Dendritic cell treated with granulocyte-macrophage colony-stimulating factor and Interleukin-4, amounts not matched to agents 40 ng/mL and 50 ng/mL, for 4 days (primary cell): ENCODE measurements around the gene PTH1R.

ENCODE experiments used
- H3K27ac Mint-ChIP-seq: one replicate; pipeline ENCODE4 v1.8.0; 2022; ENCODE audit warnings: mild to moderate bottlenecking, mixed read lengths
- H3K27me3 Mint-ChIP-seq: one replicate; pipeline ENCODE4 v1.8.0; 2022; ENCODE audit warnings: mild to moderate bottlenecking, mixed read lengths
- H3K36me3 Mint-ChIP-seq: one replicate; pipeline ENCODE4 v1.8.0; 2022; ENCODE audit warnings: low read depth, mixed read lengths
- H3K4me1 Mint-ChIP-seq: one replicate; pipeline ENCODE4 v1.8.0; 2022; ENCODE audit warnings: low read depth, mixed read lengths
- H3K4me3 Mint-ChIP-seq: one replicate; pipeline ENCODE4 v1.8.0; 2022; ENCODE audit warnings: mild to moderate bottlenecking, moderate library complexity, mixed read lengths
- H3K9me3 Mint-ChIP-seq: one replicate; pipeline ENCODE4 v1.8.0; 2022; ENCODE audit warnings: mixed read lengths
- intact Hi-C: fragments of 100-400 bp; cut with micrococcal nuclease; formaldehyde crosslinking; loops from one replicate; pipeline ENCODE4 v1.15.0; 2022

Gene PTH1R

GRCh38 chr3:46878781-46879436, 1.4 kb downstream of the PTH1R start:
- Mint-ChIP-seq H3K36me3 (no peaks in the 10 kb centered on the region), H3K9me3 (no peaks in the 10 kb centered on the region), H3K4me3 (no peak overlapping the region), H3K27ac (no peak overlapping the region), H3K27me3 (peaks cover 70% of the 10 kb centered on the region), H3K4me1 (peaks cover 14% of the 10 kb centered on the region)
- intact Hi-C loops: no loop called here

- H3K4me1 Mint-ChIP-seq: peaks cover 14% of the 10 kb centered on the region
- H3K4me3 Mint-ChIP-seq: no peak overlapping the region
- intact Hi-C loops: no loop called here
- H3K9me3 Mint-ChIP-seq: no peaks in the 10 kb centered on the region
- H3K27ac Mint-ChIP-seq: no peak overlapping the region
- peaks cover 72% of the 10 kb centered on the region for H3K27me3 Mint-ChIP-seq
- no peaks in the 10 kb centered on the region for H3K36me3 Mint-ChIP-seq
Observed at GRCh38 chr3:46880884-46881595, 3.5 kb downstream of the PTH1R start.

GRCh38 chr3:46881596-46882376, 4.3 kb downstream of the PTH1R start:
- H3K27me3 Mint-ChIP-seq: peaks cover 78% of the 10 kb centered on the region
- peak overlapping the region; percentile 66 for H3K4me3 Mint-ChIP-seq

GRCh38 chr3:46882377-46883053, 5.0 kb downstream of the PTH1R start:
- H3K4me1 Mint-ChIP-seq: peaks cover 14% of the 10 kb centered on the region
- peak overlapping the region; percentile 68 for H3K4me3 Mint-ChIP-seq
- peaks cover 80% of the 10 kb centered on the region for H3K27me3 Mint-ChIP-seq
- no peaks in the 10 kb centered on the region for H3K36me3 Mint-ChIP-seq
- no peak overlapping the region for H3K27ac Mint-ChIP-seq
- intact Hi-C loops: no loop called here
- no peaks in the 10 kb centered on the region for H3K9me3 Mint-ChIP-seq

More at GRCh38 chr3:46881596-46882376, 4.3 kb downstream of the PTH1R start:
- no peaks in the 10 kb centered on the region for H3K9me3 Mint-ChIP-seq
- H3K4me1 Mint-ChIP-seq: peaks cover 14% of the 10 kb centered on the region
- H3K36me3 Mint-ChIP-seq: no peaks in the 10 kb centered on the region
- intact Hi-C loops: no loop called here
- no peak overlapping the region for H3K27ac Mint-ChIP-seq

GRCh38 chr3:46883054-46883829, 5.7 kb downstream of the PTH1R start:
- Mint-ChIP-seq H3K9me3 (no peaks in the 10 kb centered on the region), H3K4me3 (peak overlapping the region; percentile 68), H3K36me3 (no peaks in the 10 kb centered on the region), H3K27ac (no peak overlapping the region), H3K27me3 (peaks cover 79% of the 10 kb centered on the region), H3K4me1 (peaks cover 14% of the 10 kb centered on the region)
- intact Hi-C loops: no loop called here

GRCh38 chr3:46883830-46884185, 6.3 kb downstream of the PTH1R start:
- Mint-ChIP-seq H3K27me3 (peaks cover 80% of the 10 kb centered on the region), H3K36me3 (no peaks in the 10 kb centered on the region), H3K4me3 (no peak overlapping the region)

GRCh38 chr3:46884427-46884826, 6.9 kb downstream of the PTH1R start:
- Mint-ChIP-seq H3K9me3 (no peaks in the 10 kb centered on the region), H3K4me3 (no peak overlapping the region)

More at GRCh38 chr3:46883830-46884185, 6.3 kb downstream of the PTH1R start:
- intact Hi-C loops: no loop called here
- Mint-ChIP-seq H3K27ac (no peak overlapping the region), H3K4me1 (peaks cover 14% of the 10 kb centered on the region), H3K9me3 (no peaks in the 10 kb centered on the region)

GRCh38 chr3:46884929-46885328, 7.4 kb downstream of the PTH1R start:
- Mint-ChIP-seq H3K27me3 (peaks cover 79% of the 10 kb centered on the region), H3K27ac (no peak overlapping the region), H3K36me3 (no peaks in the 10 kb centered on the region), H3K9me3 (no peaks in the 10 kb centered on the region), H3K4me1 (peaks cover 14% of the 10 kb centered on the region), H3K4me3 (no peak overlapping the region)
- intact Hi-C loops: no loop called here

More at GRCh38 chr3:46884427-46884826, 6.9 kb downstream of the PTH1R start:
- H3K27me3 Mint-ChIP-seq: peaks cover 80% of the 10 kb centered on the region
- no peaks in the 10 kb centered on the region for H3K36me3 Mint-ChIP-seq
- H3K4me1 Mint-ChIP-seq: peaks cover 14% of the 10 kb centered on the region
- H3K27ac Mint-ChIP-seq: no peak overlapping the region
- intact Hi-C loops: no loop called here

- Mint-ChIP-seq H3K4me3 (no peak overlapping the region), H3K27ac (no peak overlapping the region), H3K27me3 (peaks cover 77% of the 10 kb centered on the region), H3K4me1 (peaks cover 14% of the 10 kb centered on the region), H3K9me3 (no peaks in the 10 kb centered on the region), H3K36me3 (no peaks in the 10 kb centered on the region)
- intact Hi-C loops: no loop called here
Observed at GRCh38 chr3:46885612-46886011, 8.1 kb downstream of the PTH1R start.

GRCh38 chr3:46887980-46888494, 10.5 kb downstream of the PTH1R start:
- Mint-ChIP-seq H3K4me1 (peaks cover 19% of the 10 kb centered on the region), H3K27me3 (peaks cover 79% of the 10 kb centered on the region), H3K4me3 (no peak overlapping the region), H3K36me3 (no peaks in the 10 kb centered on the region), H3K9me3 (no peaks in the 10 kb centered on the region), H3K27ac (no peak overlapping the region)
- intact Hi-C loops: no loop called here

- no peaks in the 10 kb centered on the region for H3K36me3 Mint-ChIP-seq
- no peak overlapping the region for H3K4me3 Mint-ChIP-seq
- no peaks in the 10 kb centered on the region for H3K9me3 Mint-ChIP-seq
- intact Hi-C loops: no loop called here
- H3K27me3 Mint-ChIP-seq: peaks cover 82% of the 10 kb centered on the region
- H3K27ac Mint-ChIP-seq: no peak overlapping the region
- peaks cover 21% of the 10 kb centered on the region for H3K4me1 Mint-ChIP-seq
Observed at GRCh38 chr3:46888705-46889104, 11.2 kb downstream of the PTH1R start.

GRCh38 chr3:46889381-46890110, 12.0 kb downstream of the PTH1R start:
- Mint-ChIP-seq H3K27ac (no peak overlapping the region), H3K27me3 (peaks cover 80% of the 10 kb centered on the region), H3K36me3 (no peaks in the 10 kb centered on the region), H3K9me3 (no peaks in the 10 kb centered on the region), H3K4me1 (peaks cover 24% of the 10 kb centered on the region), H3K4me3 (no peak overlapping the region)
- intact Hi-C loops: no loop called here
